DOHH2 (cell line): ENCODE measurements around the gene RNF19B.

ENCODE experiments used
- CTCF ChIP-seq: fragments of 200-600 bp; sonication (generic); IDR thresholded peaks from one replicate; pipeline ENCODE4 v1.5.1; 2014; ENCODE audit warnings: antibody characterized with exemption, mild to moderate bottlenecking, low read depth, low read length; ENCODE audit not compliant: poor library complexity, severe bottlenecking
- EZH2phosphoT487 ChIP-seq: fragments of 200-600 bp; sonication (generic); IDR thresholded peaks from 2 replicates; pipeline ENCODE4 v1.6.1; 2017; ENCODE audit warnings: borderline replicate concordance, mild to moderate bottlenecking, antibody characterized with exemption, low read length, moderate library complexity, mixed read lengths

GRCh38 chr1:32917521-32917920 is 47.1 kb downstream of the RNF19B start:
- TF ChIP-seq CTCF: no peak
- no peak for TF ChIP-seq EZH2phosphoT487
